Nephron (organoid): Measurements from ENCODE around the gene GTF3C4.

Experiments used
- H3K27ac Mint-ChIP-seq, 3 experiments: 2 replicates each; pipeline ENCODE4 v1.8.0; 2020; ENCODE audit warnings: mixed read lengths in 3 of 3, mild to moderate bottlenecking in 2 of 3, moderate library complexity in 1 of 3
- H3K27me3 Mint-ChIP-seq: 2 replicates; pipeline ENCODE4 v1.8.0; 2021; ENCODE audit warnings: low read depth, mild to moderate bottlenecking, moderate library complexity, mixed read lengths
- H3K36me3 Mint-ChIP-seq: 2 replicates; pipeline ENCODE4 v1.8.0; 2020; ENCODE audit warnings: low read depth, mixed read lengths
- H3K4me1 Mint-ChIP-seq: 2 replicates; pipeline ENCODE4 v1.8.0; 2020; ENCODE audit warnings: mixed read lengths
- H3K4me3 Mint-ChIP-seq, 3 experiments: 2 replicates each; pipeline ENCODE4 v1.8.0; 2020; ENCODE audit warnings: mild to moderate bottlenecking in 3 of 3, mixed read lengths in 3 of 3, moderate library complexity in 2 of 3
- H3K9me3 Mint-ChIP-seq: 2 replicates; pipeline ENCODE4 v1.8.0; 2020; ENCODE audit warnings: mixed read lengths
- TF ChIP-seq, protein P1 (sequence below), 3 experiments: fragments of 200-600 bp; sonication (generic); IDR thresholded peaks; one replicate each; pipeline ENCODE4 v1.5.0; 2021; ENCODE audit warnings: antibody characterized with exemption in 3 of 3; ENCODE audit not compliant: unreplicated experiment in 3 of 3

GTF3C4 gene

GRCh38 chr9:132663117-132663516, 7.1 kb upstream of the GTF3C4 start:
- Mint-ChIP-seq H3K27me3 (no peaks in the 10 kb centered on the region), H3K9me3 (no peaks in the 10 kb centered on the region), H3K36me3 (peaks cover 20% of the 10 kb centered on the region), H3K4me1 (peaks cover 12% of the 10 kb centered on the region), H3K27ac (no peak overlapping the region), H3K4me3 (no peak overlapping the region)
- TF ChIP-seq, protein P1, sequence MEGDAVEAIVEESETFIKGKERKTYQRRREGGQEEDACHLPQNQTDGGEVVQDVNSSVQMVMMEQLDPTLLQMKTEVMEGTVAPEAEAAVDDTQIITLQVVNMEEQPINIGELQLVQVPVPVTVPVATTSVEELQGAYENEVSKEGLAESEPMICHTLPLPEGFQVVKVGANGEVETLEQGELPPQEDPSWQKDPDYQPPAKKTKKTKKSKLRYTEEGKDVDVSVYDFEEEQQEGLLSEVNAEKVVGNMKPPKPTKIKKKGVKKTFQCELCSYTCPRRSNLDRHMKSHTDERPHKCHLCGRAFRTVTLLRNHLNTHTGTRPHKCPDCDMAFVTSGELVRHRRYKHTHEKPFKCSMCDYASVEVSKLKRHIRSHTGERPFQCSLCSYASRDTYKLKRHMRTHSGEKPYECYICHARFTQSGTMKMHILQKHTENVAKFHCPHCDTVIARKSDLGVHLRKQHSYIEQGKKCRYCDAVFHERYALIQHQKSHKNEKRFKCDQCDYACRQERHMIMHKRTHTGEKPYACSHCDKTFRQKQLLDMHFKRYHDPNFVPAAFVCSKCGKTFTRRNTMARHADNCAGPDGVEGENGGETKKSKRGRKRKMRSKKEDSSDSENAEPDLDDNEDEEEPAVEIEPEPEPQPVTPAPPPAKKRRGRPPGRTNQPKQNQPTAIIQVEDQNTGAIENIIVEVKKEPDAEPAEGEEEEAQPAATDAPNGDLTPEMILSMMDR (IDR thresholded peaks at IDR 0.05; ENCODE audit: unreplicated experiment in 3 of 3) = no peak

DNA sequence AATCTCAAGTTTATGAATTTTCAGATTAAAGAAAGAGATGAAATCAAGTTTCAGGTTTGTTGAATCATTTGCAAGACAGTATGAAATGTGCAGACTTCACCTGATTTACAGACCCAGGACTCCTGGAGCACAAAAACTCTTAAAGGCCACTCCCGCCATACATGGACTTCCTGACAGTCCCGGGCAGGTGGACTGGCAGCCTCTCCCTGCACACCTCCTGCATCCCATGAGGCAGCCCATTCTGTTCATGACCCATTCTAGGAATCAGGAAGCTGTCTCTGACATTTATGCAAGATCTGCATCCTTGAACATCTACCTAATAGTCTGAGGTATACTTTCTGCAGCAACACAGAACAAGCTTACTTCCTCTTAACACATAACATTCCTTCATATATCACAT, 6.4 kb upstream of the GTF3C4 start:
- Mint-ChIP-seq H3K4me1 (peaks cover 14% of the 10 kb centered on the region), H3K9me3 (no peaks in the 10 kb centered on the region), H3K4me3 (no peak overlapping the region), H3K27ac (no peak overlapping the region), H3K27me3 (no peaks in the 10 kb centered on the region), H3K36me3 (peaks cover 15% of the 10 kb centered on the region)
- TF ChIP-seq, protein P1 (IDR thresholded peaks at IDR 0.05; ENCODE audit: unreplicated experiment in 3 of 3) = no peak

DNA sequence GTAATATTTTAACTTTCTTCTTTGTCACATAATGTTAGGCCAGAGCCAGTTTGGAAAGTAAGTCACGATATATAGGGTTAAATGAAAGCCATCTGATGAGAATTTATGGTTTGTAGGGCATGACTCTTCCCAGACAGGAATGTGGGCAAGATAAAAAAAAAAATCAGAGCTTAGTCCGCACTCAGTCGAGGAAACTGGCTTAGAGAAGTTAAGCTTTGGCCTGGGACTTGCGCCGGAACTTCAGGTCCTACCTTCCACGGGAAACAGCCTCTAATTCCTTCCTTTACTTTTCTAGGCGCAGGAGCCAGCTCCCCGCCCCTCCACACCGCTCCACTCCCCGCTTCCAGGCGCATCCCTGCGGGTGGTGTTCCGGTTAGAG, 956 bp upstream of the GTF3C4 start:
- peak overlapping the region; percentile 88 to 97 (median 96) for H3K27ac Mint-ChIP-seq
- H3K27me3 Mint-ChIP-seq = no peaks in the 10 kb centered on the region
- peaks cover 32% of the 10 kb centered on the region for H3K4me1 Mint-ChIP-seq
- peak overlapping the region; percentile 91 to 98 (median 93) for H3K4me3 Mint-ChIP-seq
- TF ChIP-seq, protein P1 (IDR thresholded peaks at IDR 0.05; ENCODE audit: unreplicated experiment in 3 of 3) = no peak
- no peaks in the 10 kb centered on the region for H3K9me3 Mint-ChIP-seq
- peaks cover 12% of the 10 kb centered on the region for H3K36me3 Mint-ChIP-seq

DNA sequence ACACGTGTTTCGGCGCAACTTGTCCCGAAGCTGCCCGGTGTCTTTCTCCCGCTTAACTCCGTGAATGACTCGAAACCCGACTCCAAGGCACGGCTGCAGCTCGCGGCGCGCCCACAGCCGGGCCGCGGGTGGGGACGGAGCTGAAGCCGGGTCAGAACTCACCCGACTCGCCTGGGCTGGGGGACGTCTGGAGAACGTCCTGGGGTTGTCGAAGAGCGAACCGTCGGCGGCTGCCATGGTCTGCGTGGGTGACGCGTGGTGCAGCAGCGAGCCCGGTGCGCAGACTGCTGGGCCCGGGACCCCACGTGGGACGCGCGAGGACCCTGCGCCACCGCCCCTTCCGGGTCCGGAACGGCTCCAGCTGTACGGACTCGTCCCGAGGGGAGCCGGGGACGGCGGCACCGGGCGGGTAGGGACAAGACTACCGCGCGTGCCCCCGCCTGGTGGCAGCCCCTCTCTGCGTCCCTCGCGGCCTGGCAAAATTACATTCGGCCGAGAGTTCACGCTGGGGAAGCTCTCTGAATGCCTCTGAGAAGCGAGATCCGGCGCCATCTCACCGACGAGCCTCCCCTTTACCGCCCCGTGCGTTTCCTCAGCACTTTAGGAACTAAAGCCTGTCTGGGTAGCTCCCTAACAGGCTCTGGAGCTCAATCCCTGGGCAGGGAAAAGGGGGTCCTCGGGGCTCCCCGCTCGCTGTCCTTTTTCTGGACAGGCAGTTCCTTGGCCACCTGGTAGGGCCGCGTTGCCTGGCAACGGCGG, 387 bp upstream of the GTF3C4 start, which contains the start of gene DDX31:
TSS of gene DDX31 (minus strand) at position 286 of the 759 bp plus-strand sequence. CDS start at position 237, 49 bp downstream.
- peak within 1 kb of the TSS; percentile 88 to 97 (median 96) for H3K27ac Mint-ChIP-seq

GRCh38 chr9:132671620-132672412, 1.6 kb downstream of the GTF3C4 start:
- peak overlapping the region; percentile 82 to 96 (median 95) for H3K27ac Mint-ChIP-seq
- peaks cover 12% of the 10 kb centered on the region for H3K36me3 Mint-ChIP-seq
- no peaks in the 10 kb centered on the region for H3K27me3 Mint-ChIP-seq
- peak overlapping the region; percentile 91 to 98 (median 93) for H3K4me3 Mint-ChIP-seq
- H3K4me1 Mint-ChIP-seq = peaks cover 32% of the 10 kb centered on the region
- H3K9me3 Mint-ChIP-seq = no peaks in the 10 kb centered on the region
- TF ChIP-seq, protein P1 (IDR thresholded peaks at IDR 0.05; ENCODE audit: unreplicated experiment in 3 of 3) = no peak

More for the DNA sequence above, 387 bp upstream of the GTF3C4 start, which contains the start of gene DDX31:
- Mint-ChIP-seq H3K36me3 (peaks cover 12% of the 10 kb centered on the region), H3K4me3 (peak within 1 kb of the TSS; percentile 91 to 98 (median 93)), H3K4me1 (peaks cover 32% of the 10 kb centered on the region), H3K9me3 (no peaks in the 10 kb centered on the region), H3K27me3 (no peaks in the 10 kb centered on the region)
- TF ChIP-seq, protein P1 (IDR thresholded peaks at IDR 0.05; ENCODE audit: unreplicated experiment in 3 of 3) = no peak
